Activated CD8-positive, alpha-beta memory T cell treated with anti-CD3 and anti-CD28 coated beads, Interleukin-2, amount 50 U/mL, for 1 hour (primary cell): ENCODE results near the gene GRHPR.
"Not testable (repeated sequence)": the region's sequence is repeated elsewhere in the genome, so short reads cannot be mapped to it uniquely, and the experiment has no call there.

Experiments used
- DNase-seq: peaks from one replicate; pipeline ENCODE4 v3.0.0-alpha.2; 2020; ENCODE audit errors: extremely low read depth

The GRHPR gene

GRCh38 chr9:37422289-37423104 lies at the start of gene GRHPR:
Gene GRHPR (plus strand): TSS chr9:37422696. CDS start chr9:37422751, 55 bp downstream.
- DNase-seq = peak; percentile 56

GRCh38 chr9:37372839-37373238 lies 49.7 kb upstream of the GRHPR start:
- no peak for DNase-seq

- DNase-seq = no peak
Measured at GRCh38 chr9:37373621-37374020, 48.9 kb upstream of the GRHPR start.

GRCh38 chr9:37374892-37375291 lies 47.6 kb upstream of the GRHPR start:
- no peak for DNase-seq

- no peak for DNase-seq
Measured at GRCh38 chr9:37377688-37378612, 44.5 kb upstream of the GRHPR start.

- no peak for DNase-seq
Measured at GRCh38 chr9:37378613-37379004, 43.9 kb upstream of the GRHPR start.

GRCh38 chr9:37379835-37380234 lies 42.7 kb upstream of the GRHPR start:
- DNase-seq = no peak

- no peak for DNase-seq
Measured at GRCh38 chr9:37380570-37380969, 41.9 kb upstream of the GRHPR start.

GRCh38 chr9:37381094-37381741 lies 41.3 kb upstream of the GRHPR start:
- DNase-seq = no peak

- DNase-seq = no peak
Measured at GRCh38 chr9:37382161-37382981, 40.1 kb upstream of the GRHPR start.

- DNase-seq = no peak
Measured at GRCh38 chr9:37382982-37383357, 39.5 kb upstream of the GRHPR start.

GRCh38 chr9:37383393-37383792 lies 39.1 kb upstream of the GRHPR start:
- no peak for DNase-seq

- DNase-seq = no peak
Measured at GRCh38 chr9:37383876-37384746, 38.4 kb upstream of the GRHPR start.

- DNase-seq = no peak
Measured at GRCh38 chr9:37385286-37385685, 37.2 kb upstream of the GRHPR start.

- DNase-seq = no peak
Measured at GRCh38 chr9:37386988-37387387, 35.5 kb upstream of the GRHPR start.

- DNase-seq = no peak
Measured at GRCh38 chr9:37390759-37391158, 31.7 kb upstream of the GRHPR start.

- DNase-seq = no peak
Measured at GRCh38 chr9:37392272-37392671, 30.2 kb upstream of the GRHPR start.

- no peak for DNase-seq
Measured at GRCh38 chr9:37395229-37395628, 27.3 kb upstream of the GRHPR start.

GRCh38 chr9:37395663-37396062 lies 26.8 kb upstream of the GRHPR start:
- no peak for DNase-seq

GRCh38 chr9:37397948-37398347 lies 24.5 kb upstream of the GRHPR start:
- not testable (repeated sequence) for DNase-seq
